H1 (cell line): ENCODE measurements around the gene SLC6A17. TPM values are rescaled to one million over a fixed set of nuclear protein-coding genes. Genes with fewer than 3 reads are reported as not detected.

Experiments
- CTCF ChIA-PET: fragments of 300-600 bp; sonication (Branson Sonifier 250); formaldehyde crosslinking; loops from one replicate; lab custom pipeline; 2021; ENCODE audit not compliant: partially characterized antibody; lab: Charles Lee
- POLR2A ChIA-PET: fragments of 300-600 bp; sonication (Branson Sonifier 250); formaldehyde crosslinking; loops from one replicate; lab custom pipeline; 2021; ENCODE audit warnings: inconsistent platforms; ENCODE audit not compliant: partially characterized antibody; lab: Charles Lee
- DNase-seq, 2 experiments: peaks; one replicate each; pipeline versions ENCODE4 v3.0.0 to v3.0.0-alpha.2; 2010 to 2022; ENCODE audit warnings: low spot score in 2 of 2, low read depth in 1 of 2, mixed read lengths in 1 of 2
- FAIRE-seq: peaks from 2 replicates; lab custom pipeline; 2011; peaks lifted over from hg19 to GRCh38; lab: Jason Lieb, UNC
- H2AFZ ChIP-seq: 2 replicates; pipeline ENCODE4 v1.8.1; 2012; ENCODE audit warnings: low read length, inconsistent platforms
- H2AK5ac ChIP-seq: 2 replicates; pipeline ENCODE4 v1.6.1; 2013; ENCODE audit warnings: low read depth, low read length
- H2BK120ac ChIP-seq: replicated peaks from 2 replicates; pipeline ENCODE3; 2013; ENCODE audit warnings: low read depth, low read length, inconsistent platforms
- H2BK12ac ChIP-seq: 2 replicates; pipeline ENCODE4 v1.6.1; 2013; ENCODE audit warnings: low read depth, low read length
- H2BK15ac ChIP-seq: 2 replicates; pipeline ENCODE4 v1.6.1; 2013; ENCODE audit warnings: low read length
- H2BK20ac ChIP-seq: 2 replicates; pipeline ENCODE4 v1.6.1; 2013; ENCODE audit warnings: low read length
- H2BK5ac ChIP-seq: 2 replicates; pipeline ENCODE4 v1.6.1; 2013; ENCODE audit warnings: low read depth, low read length
- H3K14ac ChIP-seq: 2 replicates; pipeline ENCODE4 v1.6.1; 2013; ENCODE audit warnings: inconsistent platforms; ENCODE audit not compliant: insufficient read length
- H3K18ac ChIP-seq: 2 replicates; pipeline ENCODE4 v1.6.1; 2013; ENCODE audit warnings: low read length; ENCODE audit errors: extremely low read depth
- H3K23ac ChIP-seq: 2 replicates; pipeline ENCODE4 v1.6.1; 2013; ENCODE audit warnings: inconsistent platforms; ENCODE audit not compliant: insufficient read length
- H3K23me2 ChIP-seq: 2 replicates; pipeline ENCODE4 v1.6.1; 2013; ENCODE audit warnings: low read depth, low read length
- H3K27ac ChIP-seq: 2 replicates; pipeline ENCODE4 v1.6.1; 2011; ENCODE audit warnings: low read depth, low read length, inconsistent platforms
- H3K27me3 ChIP-seq, 4 experiments: replicated peaks in 1 of 4; 1 replicate in 1 of 4; 2 replicates in 3 of 4; pipeline versions ENCODE4 v1.6.1 to v1.8.1; 2011 to 2013; ENCODE audit warnings: low read length in 3 of 4, mild to moderate bottlenecking in 3 of 4, inconsistent platforms in 2 of 4, mixed read lengths in 2 of 4, moderate library complexity in 1 of 4; ENCODE audit not compliant: control insufficient read depth in 3 of 4, insufficient read depth in 3 of 4; ENCODE audit errors: extremely low read depth in 1 of 4
- H3K36me3 ChIP-seq, 4 experiments: 2 replicates each; pipeline versions ENCODE4 v1.6.1 to v1.8.1; 2011 to 2013; ENCODE audit warnings: mild to moderate bottlenecking in 4 of 4, low read length in 3 of 4, moderate library complexity in 2 of 4, control low read depth in 1 of 4, inconsistent platforms in 1 of 4; ENCODE audit not compliant: insufficient read depth in 4 of 4, control insufficient read depth in 2 of 4
- H3K4ac ChIP-seq: replicated peaks from 2 replicates; pipeline ENCODE3; 2013; ENCODE audit warnings: low read length, low read depth, mixed read lengths, inconsistent platforms; ENCODE audit not compliant: insufficient read length
- H3K4me1 ChIP-seq, 4 experiments: replicated peaks in 1 of 4; 1 replicate in 1 of 4; 2 replicates in 3 of 4; pipeline versions ENCODE4 v1.6.1 to v1.8.1; 2011 to 2013; ENCODE audit warnings: low read length in 3 of 4, inconsistent platforms in 2 of 4, mixed read lengths in 1 of 4; ENCODE audit not compliant: insufficient read depth in 4 of 4, control insufficient read depth in 3 of 4
- H3K4me2 ChIP-seq, 2 experiments: 2 replicates each; pipeline versions ENCODE4 v1.6.1 to v1.8.1; 2011 to 2013; ENCODE audit warnings: low read depth in 2 of 2, low read length in 2 of 2, control low read depth in 1 of 2, inconsistent platforms in 1 of 2, mild to moderate bottlenecking in 1 of 2; ENCODE audit not compliant: insufficient read depth in 1 of 2
- H3K4me3 ChIP-seq, 4 experiments: fragments of 200-600, 300-600 bp in 1 of 4; sonication (generic), shearing (Covaris generic), sonication (Bioruptor Twin) in 1 of 4; 2 replicates each; pipeline versions ENCODE4 v1.5.1 to v1.8.1; 2011 to 2016; ENCODE audit warnings: low read length in 4 of 4, low read depth in 3 of 4, control low read depth in 2 of 4, inconsistent platforms in 2 of 4, mild to moderate bottlenecking in 2 of 4, mixed read lengths in 1 of 4, moderate library complexity in 1 of 4; ENCODE audit not compliant: insufficient read depth in 2 of 4; ENCODE audit errors: extremely low read depth in 1 of 4
- H3K56ac ChIP-seq: replicated peaks from 2 replicates; pipeline ENCODE3; 2013; ENCODE audit warnings: low read depth, mild to moderate bottlenecking, mixed read lengths, low read length, inconsistent platforms; ENCODE audit not compliant: insufficient read length
- H3K79me1 ChIP-seq: 2 replicates; pipeline ENCODE4 v1.6.1; 2013; ENCODE audit warnings: low read depth, low read length, control low read depth
- H3K79me2 ChIP-seq, 2 experiments: 2 replicates each; pipeline versions ENCODE4 v1.6.1 to v1.8.1; 2012 to 2013; ENCODE audit warnings: low read length in 2 of 2, mild to moderate bottlenecking in 2 of 2, inconsistent platforms in 1 of 2; ENCODE audit not compliant: insufficient read depth in 2 of 2, control insufficient read depth in 1 of 2
- H3K9ac ChIP-seq, 4 experiments: replicated peaks in 1 of 4; 1 replicate in 1 of 4; 2 replicates in 3 of 4; pipeline versions ENCODE4 v1.6.1 to v1.8.1; 2011 to 2013; ENCODE audit warnings: low read depth in 3 of 4, low read length in 3 of 4, control low read depth in 2 of 4, mild to moderate bottlenecking in 2 of 4, moderate library complexity in 2 of 4, inconsistent platforms in 1 of 4; ENCODE audit errors: extremely low read depth in 1 of 4
- H3K9me3 ChIP-seq, 2 experiments: 2 replicates each; pipeline versions ENCODE4 v1.6.1 to v1.8.1; 2012 to 2013; ENCODE audit warnings: mild to moderate bottlenecking in 2 of 2, moderate library complexity in 2 of 2, control low read depth in 1 of 2, inconsistent platforms in 1 of 2, low read depth in 1 of 2, low read length in 1 of 2, mixed read lengths in 1 of 2; ENCODE audit not compliant: insufficient read depth in 2 of 2
- H4K20me1 ChIP-seq, 2 experiments: replicated peaks in 1 of 2; 2 replicates each; pipeline versions ENCODE3 to v1.8.1; 2011 to 2013; ENCODE audit warnings: inconsistent platforms in 2 of 2, low read length in 2 of 2, mild to moderate bottlenecking in 1 of 2; ENCODE audit not compliant: insufficient read depth in 2 of 2, control insufficient read depth in 1 of 2
- H4K5ac ChIP-seq: 2 replicates; pipeline ENCODE4 v1.6.1; 2013; ENCODE audit warnings: low read length, low read depth, mixed read lengths, inconsistent platforms; ENCODE audit not compliant: insufficient read length
- H4K8ac ChIP-seq: 2 replicates; pipeline ENCODE4 v1.8.0; 2013; ENCODE audit warnings: mild to moderate bottlenecking, moderate library complexity, low read length, inconsistent platforms; ENCODE audit not compliant: insufficient read depth; ENCODE audit errors: extremely low read depth
- H4K91ac ChIP-seq: replicated peaks from 2 replicates; pipeline ENCODE3; 2013; ENCODE audit warnings: low read length, mixed read lengths, inconsistent platforms; ENCODE audit not compliant: insufficient read length
- CTCF ChIP-seq, 3 experiments: IDR thresholded peaks; 1 replicate in 2 of 3; 2 replicates in 1 of 3; pipeline versions ENCODE4 v1.5.1 to v1.6.1; 2011; ENCODE audit warnings: low read length in 3 of 3, mild to moderate bottlenecking in 3 of 3, inconsistent platforms in 2 of 3, low read depth in 1 of 3, moderate library complexity in 1 of 3; ENCODE audit not compliant: insufficient read depth in 1 of 3; ENCODE audit errors: control extremely low read depth in 1 of 3
- JUND ChIP-seq: IDR thresholded peaks from 2 replicates; pipeline ENCODE4 v1.6.1; 2011; ENCODE audit warnings: mild to moderate bottlenecking, improper control_type of control experiment, low read length
- RAD21 ChIP-seq, 2 experiments: IDR thresholded peaks in 1 of 2; conservative IDR thresholded peaks in 1 of 2; 2 replicates each; pipeline ENCODE4 v1.6.1; 2011; ENCODE audit warnings: low read depth in 2 of 2, low read length in 2 of 2, improper control_type of control experiment in 1 of 2, inconsistent platforms in 1 of 2, mild to moderate bottlenecking in 1 of 2, moderate library complexity in 1 of 2
- WGBS, 2 experiments: shearing (Covaris generic) in 1 of 2; methylation state at CpG; one replicate each; pipeline versions ENCODE4 v1.1.6 to v1.1.7; 2013 to 2015; ENCODE audit warnings: low lambda C conversion rate in 2 of 2, mixed read lengths in 2 of 2, inconsistent platforms in 1 of 2, low coverage in 1 of 2, missing lambda C conversion rate in 1 of 2; ENCODE audit not compliant: insufficient replicate concordance in 2 of 2, insufficient coverage in 1 of 2, insufficient read length in 1 of 2; ENCODE audit errors: extremely low coverage in 1 of 2, missing lambda C conversion rate in 1 of 2; 5-methylcytosine and 5-hydroxymethylcytosine counted together
- polyA plus RNA-seq, 7 experiments: library from polyadenylated mRNA; depleted of rRNA in 3 of 7; stranded (reverse) in 5 of 7; unstranded in 2 of 7; fragments of >200 nt in 5 of 7; fragments of 200-250 nt in 2 of 7; gene quantifications; 1 replicate in 5 of 7; 2 replicates in 1 of 7; 4 replicates in 1 of 7; pipeline versions ENCODE4 v1.2.1 to v1.2.3, GENCODE V29; 2011 to 2013; ENCODE audit warnings: missing spikeins in 2 of 7, mixed read lengths in 2 of 7
- total RNA-seq: library from RNA; stranded (reverse); fragmentation: NEBNext Ultra II Directional; extraction: Animal tissue kit (Norgen Biotek cat#: 25700); gene quantifications from 2 replicates; pipeline ENCODE4 v1.2.1, GENCODE V29; 2021

Gene SLC6A17
- total and polyA plus RNA-seq, 2 of the 8 experiments (the other 6 are each of a cell fraction or from before 2014, with no cell fraction given) = 0.15 to 0.28 TPM

DNA sequence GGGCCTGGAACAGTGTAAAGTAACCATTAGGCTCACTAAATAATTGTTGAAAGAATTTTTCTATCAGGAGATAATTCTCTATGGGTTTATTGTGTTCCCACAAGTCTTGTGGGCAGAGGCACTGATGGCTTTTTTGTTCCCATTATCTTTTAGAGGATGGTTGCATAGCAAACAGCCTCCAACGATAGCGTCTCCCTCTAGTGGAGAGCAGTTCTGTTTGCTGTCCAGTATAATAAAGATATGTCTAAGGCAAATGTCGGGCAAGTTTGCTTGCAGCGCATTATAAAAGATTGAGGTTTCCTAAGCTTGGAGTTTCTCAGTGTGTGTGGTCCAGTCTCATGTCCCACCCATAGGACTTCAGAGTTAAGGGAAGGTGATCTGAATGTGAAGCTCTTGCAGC is 1.3 kb upstream of the SLC6A17 start:
- no peak overlapping the region for H2AFZ ChIP-seq
- no peak overlapping the region for H3K14ac ChIP-seq
- no peak overlapping the region for H4K8ac ChIP-seq
- H3K23me2 ChIP-seq = peaks cover 12% of the 10 kb centered on the region; the same call in 1 of the 2 replicates
- no peak overlapping the region for H3K56ac ChIP-seq
- peaks cover 3 to 5% of the 10 kb centered on the region in 2 experiments for H4K20me1 ChIP-seq
- H3K4me3 ChIP-seq = no peak overlapping the region
- H2BK5ac ChIP-seq = no peak overlapping the region
- no peak overlapping the region for H4K91ac ChIP-seq
- no peaks in the 10 kb centered on the region for H3K9me3 ChIP-seq
- H3K36me3 ChIP-seq = peaks cover 0 to 6% (median 0%) of the 10 kb centered on the region in 4 experiments; a peak in 1 of 8 replicates
- H2BK12ac ChIP-seq = no peak overlapping the region
- no peak overlapping the region for H3K18ac ChIP-seq
- no peak overlapping the region for H3K27ac ChIP-seq
- H2BK15ac ChIP-seq = no peak overlapping the region
- no peak overlapping the region for H2AK5ac ChIP-seq
- WGBS, 2 experiments = 56% methylated on average over 4 of the region's 4 CpGs; no CpG with 5 or more reads in 1 of the 2 experiments
- H3K4ac ChIP-seq = no peak overlapping the region
- POLR2A ChIA-PET = no interaction called here
- no peak overlapping the region for H2BK20ac ChIP-seq
- H4K5ac ChIP-seq = no peak overlapping the region
- no peak overlapping the region for H3K23ac ChIP-seq
- no peak overlapping the region; a peak in 1 of 4 replicates for H3K4me2 ChIP-seq
- H3K79me2 ChIP-seq = no peaks in the 10 kb centered on the region
- no peak for FAIRE-seq
- H3K27me3 ChIP-seq = peaks cover 36 to 83% (median 62%) of the 10 kb centered on the region in 4 experiments
- H3K79me1 ChIP-seq = no peaks in the 10 kb centered on the region
- CTCF ChIA-PET = interaction anchor here (0.7 to 1.8 kb wide), 16 partner anchors 17 to 110 kb away, joined by 3 to 6 read pairs (median 3); partner anchors contain the start of gene UBL4B
- TF ChIP-seq RAD21 (IDR thresholded peaks at IDR 0.05 in 1 of 2, conservative IDR thresholded peaks at IDR 0.05 in 1 of 2; ENCODE audit: low read depth in 2 of 2, low read length in 2 of 2) (peak; percentile 30 to 50), CTCF (IDR thresholded peaks at IDR 0.05; ENCODE audit: control extremely low read depth in 1 of 3, insufficient read depth in 1 of 3, low read depth in 1 of 3, low read length in 3 of 3) (peak in 2 of 3 experiments; percentile 52 to 68; a peak in 3 of 4 replicates), JUND (no peak)
- H3K4me1 ChIP-seq = peaks cover 0 to 5% (median 2%) of the 10 kb centered on the region in 4 experiments; a peak in 3 of 7 replicates
- no peak overlapping the region for H2BK120ac ChIP-seq
- no peak overlapping the region for H3K9ac ChIP-seq
- DNase-seq = no peak
